Occipital lobe (tissue), 2 donors: ENCODE measurements around the gene ADGRF3. TPM values are rescaled to one million over a fixed set of nuclear protein-coding genes. Genes with fewer than 3 reads are reported as not detected.
A peak's percentile ranks its signal among the peaks of the same experiment; 100 is the strongest.
"Not testable (repeated sequence)": the region's sequence is repeated elsewhere in the genome, so short reads cannot be mapped to it uniquely, and the experiment has no call there.

ENCODE experiments used
- DNase-seq: peaks from one replicate; lab custom pipeline; 2025; lab: John Stamatoyannopoulos, UW
- total RNA-seq: library from RNA; depleted of rRNA; stranded (reverse); fragments of >200 nt; gene quantifications from one replicate; pipeline ENCODE4 v1.2.3, GENCODE V29; 2014

ADGRF3 gene, protein sequence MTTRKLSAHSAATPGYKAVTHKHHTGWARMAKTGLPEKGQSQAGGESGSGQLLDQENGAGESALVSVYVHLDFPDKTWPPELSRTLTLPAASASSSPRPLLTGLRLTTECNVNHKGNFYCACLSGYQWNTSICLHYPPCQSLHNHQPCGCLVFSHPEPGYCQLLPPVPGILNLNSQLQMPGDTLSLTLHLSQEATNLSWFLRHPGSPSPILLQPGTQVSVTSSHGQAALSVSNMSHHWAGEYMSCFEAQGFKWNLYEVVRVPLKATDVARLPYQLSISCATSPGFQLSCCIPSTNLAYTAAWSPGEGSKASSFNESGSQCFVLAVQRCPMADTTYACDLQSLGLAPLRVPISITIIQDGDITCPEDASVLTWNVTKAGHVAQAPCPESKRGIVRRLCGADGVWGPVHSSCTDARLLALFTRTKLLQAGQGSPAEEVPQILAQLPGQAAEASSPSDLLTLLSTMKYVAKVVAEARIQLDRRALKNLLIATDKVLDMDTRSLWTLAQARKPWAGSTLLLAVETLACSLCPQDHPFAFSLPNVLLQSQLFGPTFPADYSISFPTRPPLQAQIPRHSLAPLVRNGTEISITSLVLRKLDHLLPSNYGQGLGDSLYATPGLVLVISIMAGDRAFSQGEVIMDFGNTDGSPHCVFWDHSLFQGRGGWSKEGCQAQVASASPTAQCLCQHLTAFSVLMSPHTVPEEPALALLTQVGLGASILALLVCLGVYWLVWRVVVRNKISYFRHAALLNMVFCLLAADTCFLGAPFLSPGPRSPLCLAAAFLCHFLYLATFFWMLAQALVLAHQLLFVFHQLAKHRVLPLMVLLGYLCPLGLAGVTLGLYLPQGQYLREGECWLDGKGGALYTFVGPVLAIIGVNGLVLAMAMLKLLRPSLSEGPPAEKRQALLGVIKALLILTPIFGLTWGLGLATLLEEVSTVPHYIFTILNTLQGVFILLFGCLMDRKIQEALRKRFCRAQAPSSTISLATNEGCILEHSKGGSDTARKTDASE
- total RNA-seq, result 0.16 TPM

DNA sequence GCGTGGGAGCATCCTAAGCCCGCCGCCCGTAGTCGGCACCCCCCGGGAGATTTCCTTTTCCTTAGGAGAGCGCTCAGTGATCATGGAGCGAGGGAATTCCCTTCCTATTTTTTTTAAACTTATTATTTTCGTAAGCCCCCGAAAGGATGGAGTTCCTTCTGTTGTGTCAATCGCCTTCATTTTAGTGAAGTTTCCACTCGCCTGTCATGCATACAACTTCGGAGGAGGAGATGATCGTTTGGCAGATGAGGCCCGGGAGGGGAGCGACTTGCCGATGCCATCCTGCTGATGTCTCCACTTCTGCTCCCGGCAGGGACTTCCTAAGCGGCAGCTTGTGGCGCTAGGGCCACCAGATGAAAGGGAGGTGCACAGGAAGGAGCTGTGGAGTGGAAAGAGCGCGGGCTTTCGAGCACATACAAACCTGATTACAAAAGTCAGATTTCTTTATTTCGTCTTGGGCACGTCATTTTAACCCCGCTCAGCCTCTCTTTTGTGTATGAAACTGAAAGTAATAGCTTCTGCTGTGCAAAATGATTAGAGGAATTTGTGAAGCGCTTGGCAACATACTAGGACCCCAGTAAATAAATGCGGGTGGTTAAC lies at the start of gene ADGRF3:
ADGRF3 (minus strand) TSS at position 336 of the 600 bp plus-strand sequence. CDS start 555 bp downstream, outside the sequence.
- DNase-seq, result peak; percentile 53

GRCh38 chr2:26395394-26395793 lies 48.8 kb upstream of the ADGRF3 start:
- no peak for DNase-seq

DNA sequence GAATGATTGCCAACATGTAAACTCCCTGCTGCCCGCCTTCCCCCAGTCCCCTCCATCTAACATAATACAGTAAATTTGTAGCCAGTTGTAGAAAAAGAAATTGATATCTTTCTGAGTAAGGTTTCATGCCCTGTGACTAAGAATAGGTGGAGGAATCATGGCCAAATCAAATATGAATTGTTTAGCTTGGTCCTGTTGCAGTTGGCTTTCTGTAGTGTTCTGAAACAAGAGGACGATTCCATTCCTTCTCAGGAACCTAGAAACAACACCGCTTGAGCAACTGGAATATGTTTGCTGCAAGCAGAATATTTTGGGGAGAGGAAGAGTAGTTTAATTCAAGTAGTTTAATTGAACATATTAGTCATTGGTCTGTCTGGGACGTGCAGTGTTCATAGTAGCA lies 48.1 kb upstream of the ADGRF3 start:
- DNase-seq, result no peak

DNA sequence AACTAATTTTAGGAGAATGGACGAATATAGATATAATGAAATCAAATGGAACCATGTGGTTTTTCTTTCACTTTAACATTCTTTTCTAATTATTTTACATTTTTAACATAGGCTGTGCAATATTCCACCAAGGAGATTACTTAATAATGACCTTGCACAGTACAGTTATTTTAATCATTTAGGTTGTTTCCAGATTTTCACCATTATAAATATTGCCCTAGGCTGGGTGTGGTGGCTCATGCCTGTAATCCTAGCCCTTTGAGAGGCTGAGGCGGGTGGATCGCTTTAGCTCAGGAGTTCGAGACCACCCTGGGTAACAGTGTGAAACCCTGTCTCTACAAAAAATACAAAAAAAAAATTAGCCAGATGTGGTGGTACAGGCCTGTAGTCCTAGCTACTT lies 40.6 kb upstream of the ADGRF3 start:
- no peak for DNase-seq

GRCh38 chr2:26384597-26384996 lies 38.0 kb upstream of the ADGRF3 start:
- DNase-seq, result no peak

- DNase-seq, result no peak
Observed at GRCh38 chr2:26384183-26384582, 37.6 kb upstream of the ADGRF3 start.

GRCh38 chr2:26382564-26382963 lies 36.0 kb upstream of the ADGRF3 start:
- no peak for DNase-seq

GRCh38 chr2:26380281-26380680 lies 33.7 kb upstream of the ADGRF3 start:
- no peak for DNase-seq

DNA sequence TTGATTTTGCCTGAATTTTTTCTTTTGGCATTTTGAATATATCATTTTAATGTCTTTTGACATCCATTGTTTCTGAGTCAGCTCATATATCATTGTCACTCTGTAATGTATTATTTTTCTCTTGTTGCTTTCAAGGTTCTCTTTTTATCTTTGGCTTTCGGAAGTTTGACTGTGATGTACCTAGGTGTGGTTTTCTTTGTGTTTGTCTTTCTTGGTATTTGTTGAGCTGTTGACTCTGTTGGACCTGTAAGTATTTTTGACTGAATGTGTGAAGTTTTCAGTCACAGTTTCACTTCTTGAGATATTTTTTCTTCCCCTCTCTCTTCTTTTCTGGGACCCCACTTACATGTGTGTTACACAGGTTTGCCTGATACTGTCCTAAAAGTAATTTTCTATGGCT lies 30.2 kb upstream of the ADGRF3 start:
- DNase-seq, result no peak

DNA sequence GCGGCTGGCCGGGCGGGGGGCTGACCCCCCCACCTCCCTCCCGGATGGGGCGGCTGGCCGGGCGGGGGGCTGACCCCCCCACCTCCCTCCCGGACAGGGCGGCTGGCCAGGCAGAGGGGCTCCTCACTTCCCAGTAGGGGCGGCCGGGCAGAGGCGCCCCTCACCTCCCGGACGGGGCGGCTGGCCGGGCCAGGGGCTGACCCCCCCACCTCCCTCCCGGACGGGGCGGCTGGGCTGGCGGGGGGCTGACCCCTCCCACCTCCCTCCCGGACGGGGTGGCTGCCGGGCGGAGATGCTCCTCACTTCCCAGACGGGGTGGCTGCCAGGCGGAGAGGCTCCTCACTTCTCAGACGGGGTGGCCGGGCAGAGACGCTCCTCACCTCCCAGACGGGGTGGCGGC lies 24.3 kb upstream of the ADGRF3 start:
- not testable (repeated sequence) for DNase-seq

- DNase-seq, result not testable (repeated sequence)
Observed at GRCh38 chr2:26369664-26370063, 23.1 kb upstream of the ADGRF3 start.

GRCh38 chr2:26366957-26367356 lies 20.4 kb upstream of the ADGRF3 start:
- DNase-seq, result no peak

- DNase-seq, result no peak
Observed at GRCh38 chr2:26364669-26365068, 18.1 kb upstream of the ADGRF3 start.

DNA sequence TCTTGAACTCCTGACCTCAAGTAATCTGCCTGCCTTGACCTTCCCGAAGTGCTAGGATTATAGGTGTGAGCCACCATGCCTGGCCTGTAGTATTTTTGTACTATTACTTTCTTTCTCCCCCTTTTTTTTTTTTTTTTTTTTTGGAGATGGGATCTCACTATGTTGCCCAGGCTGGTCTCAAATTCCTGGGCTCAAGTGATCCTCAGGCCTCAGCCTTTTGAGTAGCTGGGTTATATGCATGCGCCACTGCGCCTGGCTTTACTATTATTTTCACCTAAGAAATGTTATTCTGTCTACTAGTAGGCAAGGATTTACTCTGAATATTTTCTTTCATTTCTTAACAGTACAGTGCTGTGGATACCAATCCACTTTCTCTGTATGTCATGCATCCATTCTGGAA lies 17.4 kb upstream of the ADGRF3 start:
- no peak for DNase-seq

DNA sequence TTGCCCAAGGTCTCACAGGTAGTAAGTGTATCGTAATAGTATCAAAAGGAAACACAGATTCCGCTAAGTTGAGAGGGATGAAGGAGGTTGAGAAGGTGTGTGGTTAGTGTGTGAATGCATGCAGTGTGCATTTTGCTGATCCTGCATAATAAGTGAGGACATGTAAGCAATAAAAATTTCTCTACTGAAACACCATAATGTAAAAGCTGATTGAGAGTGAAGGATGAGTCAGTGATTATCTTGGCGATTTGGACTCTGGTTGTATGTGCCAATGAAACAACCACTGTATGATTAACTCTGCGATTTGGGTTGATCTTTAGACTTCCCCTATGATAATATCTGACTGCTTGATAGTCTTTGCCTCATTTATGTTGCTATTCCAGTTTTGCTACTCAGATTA lies 16.7 kb upstream of the ADGRF3 start:
- DNase-seq, result no peak

DNA sequence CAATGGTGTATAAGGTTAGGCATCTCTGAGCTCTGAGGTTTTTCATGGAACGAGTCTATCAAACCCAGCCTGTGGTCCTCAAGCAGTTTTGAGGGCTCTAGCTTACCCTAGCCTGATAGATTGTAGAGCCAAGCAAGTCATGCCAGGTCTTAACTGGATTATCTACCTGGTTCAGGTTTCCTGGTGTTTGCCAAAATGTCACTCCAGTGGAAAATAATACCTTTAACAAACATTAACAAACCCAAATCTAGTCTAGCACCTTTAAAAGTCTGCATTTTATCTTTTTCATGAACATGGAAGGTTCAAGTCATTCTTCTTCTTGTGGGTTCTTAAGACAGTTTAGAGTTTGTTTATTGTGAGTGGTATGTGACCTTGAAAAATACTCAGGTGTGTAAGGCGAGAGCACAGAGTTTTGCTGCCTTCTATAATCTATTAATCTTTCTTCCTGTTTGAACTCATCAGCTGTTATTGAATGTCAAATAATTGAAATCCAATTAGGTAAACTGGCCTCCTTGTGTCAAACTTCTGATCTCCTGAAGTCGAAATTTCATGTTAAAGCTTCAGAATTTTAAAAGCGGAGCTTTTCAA lies 13.4 kb upstream of the ADGRF3 start:
- DNase-seq, result no peak

DNA sequence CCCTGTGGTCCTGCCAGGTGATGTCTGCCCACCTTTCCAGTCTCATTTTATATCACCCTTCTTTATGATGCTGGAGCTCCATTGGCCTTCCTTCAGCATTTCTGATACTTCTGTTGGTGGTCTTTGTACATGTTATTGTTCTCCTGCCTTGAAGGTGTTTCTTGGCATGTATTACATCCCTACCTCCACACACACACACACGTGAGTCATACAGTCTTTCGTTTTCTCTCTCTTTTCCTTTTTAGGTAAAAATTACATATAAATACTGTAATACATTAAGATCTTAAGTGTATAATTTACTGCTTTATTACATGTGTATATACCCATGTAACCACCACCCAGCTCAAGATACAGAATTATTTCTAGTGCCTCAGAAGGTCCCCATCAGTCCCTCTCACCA lies 10.2 kb upstream of the ADGRF3 start:
- no peak for DNase-seq

- DNase-seq, result no peak
Observed at GRCh38 chr2:26356111-26356510, 9.5 kb upstream of the ADGRF3 start.

- no peak for DNase-seq
Observed at GRCh38 chr2:26355038-26355995, 8.7 kb upstream of the ADGRF3 start.

- DNase-seq, result not testable (repeated sequence)
Observed at GRCh38 chr2:26354469-26354868, 7.9 kb upstream of the ADGRF3 start.
